ENCODE results near the gene NPDC1.

The NPDC1 gene

GRCh38 chr9:137030006-137030405, 16.0 kb downstream of the NPDC1 start:
- H3K4me1 ChIP-seq (ENCODE audit: low read length), result peaks cover 43% of the 10 kb centered on the region
- no peak overlapping the region for H3K27ac ChIP-seq (ENCODE audit: low read length)
- no peak overlapping the region for H3K9ac ChIP-seq (ENCODE audit: low read length)

GRCh38 chr9:137029058-137029936, 16.7 kb downstream of the NPDC1 start:
- Histone ChIP-seq H4K20me1 (ENCODE audit: insufficient read depth, low read length) (no peaks in the 10 kb centered on the region), H3K4me3 (ENCODE audit: low read length) (peak overlapping the region; percentile 88), H3K4me1 (ENCODE audit: low read length) (peaks cover 36% of the 10 kb centered on the region), H3K79me2 (ENCODE audit: low read length) (no peaks in the 10 kb centered on the region), H3K9me3 (ENCODE audit: insufficient read depth, low read length) (no peaks in the 10 kb centered on the region), H3K27me3 (ENCODE audit: low read depth, low read length) (peaks cover 6% of the 10 kb centered on the region), H2AFZ (ENCODE audit: low read depth, low read length) (no peak overlapping the region), H3K4me2 (ENCODE audit: low read length) (peak overlapping the region; percentile 97), H3K9ac (ENCODE audit: low read length) (no peak overlapping the region), H3K27ac (ENCODE audit: low read length) (no peak overlapping the region), H3K36me3 (replicated peaks; ENCODE audit: low read depth, low read length) (no peaks in the 10 kb centered on the region)
- peak; percentile 76 for TF ChIP-seq CTCF (IDR thresholded peaks at IDR 0.05; ENCODE audit: low read depth, low read length)
- no peak for TF ChIP-seq EZH2phosphoT487 (IDR thresholded peaks at IDR 0.05; ENCODE audit: low read depth)

More at GRCh38 chr9:137030006-137030405, 16.0 kb downstream of the NPDC1 start:
- H2AFZ ChIP-seq (ENCODE audit: low read depth, low read length), result no peak overlapping the region
- no peaks in the 10 kb centered on the region for H3K9me3 ChIP-seq (ENCODE audit: insufficient read depth, low read length)
- TF ChIP-seq CTCF (IDR thresholded peaks at IDR 0.05; ENCODE audit: low read depth, low read length) (no peak), EZH2phosphoT487 (IDR thresholded peaks at IDR 0.05; ENCODE audit: low read depth) (no peak)
- no peaks in the 10 kb centered on the region for H3K36me3 ChIP-seq (replicated peaks; ENCODE audit: low read depth, low read length)
- H3K4me2 ChIP-seq (ENCODE audit: low read length), result no peak overlapping the region
- H4K20me1 ChIP-seq (ENCODE audit: insufficient read depth, low read length), result no peaks in the 10 kb centered on the region
- H3K4me3 ChIP-seq (ENCODE audit: low read length), result no peak overlapping the region
- no peaks in the 10 kb centered on the region for H3K79me2 ChIP-seq (ENCODE audit: low read length)
- H3K27me3 ChIP-seq (ENCODE audit: low read depth, low read length), result peaks cover 6% of the 10 kb centered on the region

GRCh38 chr9:137028263-137029057, 17.5 kb downstream of the NPDC1 start:
- no peaks in the 10 kb centered on the region for H4K20me1 ChIP-seq (ENCODE audit: insufficient read depth, low read length)
- H3K27me3 ChIP-seq (ENCODE audit: low read depth, low read length), result peaks cover 6% of the 10 kb centered on the region
- no peaks in the 10 kb centered on the region for H3K9me3 ChIP-seq (ENCODE audit: insufficient read depth, low read length)
- H2AFZ ChIP-seq (ENCODE audit: low read depth, low read length), result peak overlapping the region; percentile 62; the same call in 1 of the 2 replicates
- TF ChIP-seq EZH2phosphoT487 (IDR thresholded peaks at IDR 0.05; ENCODE audit: low read depth) (no peak), CTCF (IDR thresholded peaks at IDR 0.05; ENCODE audit: low read depth, low read length) (peak; percentile 43)
- no peaks in the 10 kb centered on the region for H3K36me3 ChIP-seq (replicated peaks; ENCODE audit: low read depth, low read length)
- H3K4me3 ChIP-seq (ENCODE audit: low read length), result peak overlapping the region; percentile 88
- peak overlapping the region; percentile 64 for H3K9ac ChIP-seq (ENCODE audit: low read length)
- peak overlapping the region; percentile 97 for H3K4me2 ChIP-seq (ENCODE audit: low read length)
- H3K79me2 ChIP-seq (ENCODE audit: low read length), result no peaks in the 10 kb centered on the region
- H3K4me1 ChIP-seq (ENCODE audit: low read length), result peaks cover 35% of the 10 kb centered on the region
- no peak overlapping the region for H3K27ac ChIP-seq (ENCODE audit: low read length)
